ENCODE results near the gene DCUN1D4. TPM values are rescaled to one million over a fixed set of nuclear protein-coding genes. Genes with fewer than 3 reads are reported as not detected.
A peak's percentile ranks its signal among the peaks of the same experiment; 100 is the strongest.

Gene DCUN1D4
- total RNA-seq, 2 donors from 2014 or later, result 42.0 to 51.5 TPM

DNA sequence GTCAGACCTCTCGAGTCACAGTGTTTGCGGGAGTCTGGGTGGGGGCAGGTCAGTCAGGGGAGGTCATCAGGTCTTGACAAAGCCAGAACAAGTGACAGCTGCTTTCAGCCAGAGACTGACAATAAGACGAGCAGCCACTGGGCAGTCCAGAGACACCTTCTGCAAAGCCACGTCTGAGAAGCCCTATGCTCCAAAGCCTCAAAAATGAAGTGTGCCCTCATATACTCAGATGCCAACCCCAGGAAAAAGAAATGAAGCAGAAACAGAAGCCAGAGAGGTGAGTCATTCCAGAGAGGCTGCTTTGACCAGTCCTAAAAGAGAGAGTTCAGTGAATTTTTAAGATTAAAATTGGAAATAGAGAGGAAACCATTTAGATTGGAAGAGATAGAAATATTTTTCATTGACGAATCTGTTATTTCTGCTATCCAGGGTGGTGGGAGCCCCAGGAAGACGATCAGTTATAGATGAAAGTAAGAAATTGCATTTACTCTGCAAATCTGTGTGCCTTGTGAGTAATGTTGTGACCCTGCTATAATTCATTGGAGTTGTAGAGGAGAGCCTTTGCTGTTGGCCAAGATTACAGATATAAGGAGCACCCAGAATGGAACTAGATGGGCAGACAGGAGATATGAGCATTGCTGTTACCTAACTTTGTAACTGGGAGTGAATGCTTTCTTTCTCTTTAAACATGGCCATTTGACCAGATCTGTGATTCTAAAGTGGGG, 99.3 kb downstream of the DCUN1D4 start:
- Histone ChIP-seq H3K9me3 (ENCODE audit: control insufficient read depth, low read length) (peaks cover 6% of the 10 kb centered on the region), H3K9ac (ENCODE audit: extremely low read depth, low read length, poor library complexity, severe bottlenecking) (no peak overlapping the region), H3K4me3 (ENCODE audit: low read length) (no peak overlapping the region), H3K27me3 (ENCODE audit: control insufficient read depth, insufficient read depth, low read length, poor library complexity, severe bottlenecking) (no peaks in the 10 kb centered on the region), H3K27ac (ENCODE audit: low read depth, low read length) (no peak overlapping the region), H3K36me3 (ENCODE audit: control insufficient read depth, insufficient read depth, low read length) (no peaks in the 10 kb centered on the region), H3K4me1 (ENCODE audit: control insufficient read depth, insufficient read depth, low read length) (no peaks in the 10 kb centered on the region)
- Mint-ChIP-seq H3K27me3 (ENCODE audit: insufficient read depth) (peaks cover 19% of the 10 kb centered on the region), H3K4me1 (no peaks in the 10 kb centered on the region), H3K9me3 (peaks cover 41% of the 10 kb centered on the region), H3K27ac (no peak overlapping the region), H3K36me3 (ENCODE audit: low read depth) (no peaks in the 10 kb centered on the region), H3K4me3 (no peak overlapping the region)
- no peak for TF ChIP-seq CTCF (conservative IDR thresholded peaks at IDR 0.05)
- DNase-seq, result no peak
- 88 to 93% methylated on average over 5 to 6 of the region's 6 CpGs for WGBS, 2 experiments (ENCODE audit: insufficient coverage in 1 of 2, insufficient read length in 1 of 2)

GRCh38 chr4:51942833-51943215, 99.9 kb downstream of the DCUN1D4 start:
- Histone ChIP-seq H3K4me3 (ENCODE audit: low read length) (no peak overlapping the region), H3K9ac (ENCODE audit: extremely low read depth, low read length, poor library complexity, severe bottlenecking) (no peak overlapping the region), H3K9me3 (ENCODE audit: control insufficient read depth, low read length) (peaks cover 6% of the 10 kb centered on the region), H3K4me1 (ENCODE audit: control insufficient read depth, insufficient read depth, low read length) (no peaks in the 10 kb centered on the region), H3K27ac (ENCODE audit: low read depth, low read length) (no peak overlapping the region), H3K36me3 (ENCODE audit: control insufficient read depth, insufficient read depth, low read length) (no peaks in the 10 kb centered on the region), H3K27me3 (ENCODE audit: control insufficient read depth, insufficient read depth, low read length, poor library complexity, severe bottlenecking) (no peaks in the 10 kb centered on the region)
- no peak overlapping the region for H3K27ac Mint-ChIP-seq
- H3K9me3 Mint-ChIP-seq, result peaks cover 46% of the 10 kb centered on the region
- H3K36me3 Mint-ChIP-seq (ENCODE audit: low read depth), result no peaks in the 10 kb centered on the region
- no peaks in the 10 kb centered on the region for H3K4me1 Mint-ChIP-seq
- DNase-seq, result no peak
- 95% methylated on average over 1 of the region's 2 CpGs; no CpG with 5 or more reads in 1 of the 2 experiments for WGBS, 2 experiments (ENCODE audit: insufficient coverage in 1 of 2, insufficient read length in 1 of 2)
- H3K4me3 Mint-ChIP-seq, result no peak overlapping the region
- no peak for TF ChIP-seq CTCF (conservative IDR thresholded peaks at IDR 0.05)
- peaks cover 22% of the 10 kb centered on the region for H3K27me3 Mint-ChIP-seq (ENCODE audit: insufficient read depth)

DNA sequence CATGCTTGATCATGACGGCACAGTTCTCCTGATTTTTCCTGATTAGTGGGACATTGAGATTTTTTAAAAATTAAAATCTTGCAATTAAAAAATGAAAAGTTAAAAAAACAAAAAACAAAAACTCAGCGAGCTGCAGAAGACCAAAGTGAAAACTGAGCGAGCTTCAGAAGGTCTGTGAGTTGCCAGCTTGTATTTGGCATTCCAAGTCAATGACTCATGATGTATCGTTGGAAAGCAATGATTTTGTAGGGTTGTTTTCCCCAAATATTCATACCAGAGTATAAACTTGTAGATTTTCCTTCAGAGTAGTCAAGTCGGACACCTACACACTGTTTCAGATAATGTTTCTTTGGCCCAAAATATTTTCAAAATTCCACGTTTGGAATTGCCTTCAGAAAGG, 100.3 kb downstream of the DCUN1D4 start:
- H3K4me3 ChIP-seq (ENCODE audit: low read length), result peak overlapping the region; percentile 3
- 67 to 88% methylated on average over 1 to 6 of the region's 6 CpGs for WGBS, 2 experiments (ENCODE audit: insufficient coverage in 1 of 2, insufficient read length in 1 of 2)

More for the DNA sequence above, 100.3 kb downstream of the DCUN1D4 start:
- Histone ChIP-seq H3K9ac (ENCODE audit: extremely low read depth, low read length, poor library complexity, severe bottlenecking) (no peak overlapping the region), H3K4me1 (ENCODE audit: control insufficient read depth, insufficient read depth, low read length) (no peaks in the 10 kb centered on the region), H3K27ac (ENCODE audit: low read depth, low read length) (no peak overlapping the region), H3K9me3 (ENCODE audit: control insufficient read depth, low read length) (peaks cover 6% of the 10 kb centered on the region), H3K36me3 (ENCODE audit: control insufficient read depth, insufficient read depth, low read length) (no peaks in the 10 kb centered on the region), H3K27me3 (ENCODE audit: control insufficient read depth, insufficient read depth, low read length, poor library complexity, severe bottlenecking) (no peaks in the 10 kb centered on the region)
- H3K36me3 Mint-ChIP-seq (ENCODE audit: low read depth), result no peaks in the 10 kb centered on the region
- peaks cover 23% of the 10 kb centered on the region for H3K27me3 Mint-ChIP-seq (ENCODE audit: insufficient read depth)
- peaks cover 49% of the 10 kb centered on the region for H3K9me3 Mint-ChIP-seq
- DNase-seq, result no peak
- no peak overlapping the region for H3K27ac Mint-ChIP-seq
- H3K4me3 Mint-ChIP-seq, result no peak overlapping the region
- TF ChIP-seq CTCF (conservative IDR thresholded peaks at IDR 0.05), result no peak
- H3K4me1 Mint-ChIP-seq, result no peaks in the 10 kb centered on the region
